K562 (cell line): ENCODE measurements around the gene UPK2. TPM values are rescaled to one million over a fixed set of nuclear protein-coding genes. Genes with fewer than 3 reads are reported as not detected.

Source experiments
- ATAC-seq: fragments of 200-7000 bp; cut with Tn5 transposase; 3 replicates; pipeline ENCODE4 v1.9.1; 2020; ENCODE audit warnings: moderate library complexity
- BruUV-seq: library from RNA; stranded (reverse); fragments of 400-500 nt; replicated peaks from 2 replicates; lab custom pipeline; 2021; lab: Mats Ljungman, UMichigan
- CTCF ChIA-PET: fragments of 300-600 bp; formaldehyde crosslinking; extraction: SDS; loops from one replicate; lab custom pipeline; 2021; ENCODE audit warnings: low intra/inter-chr PET ratio; lab: Yijun Ruan, JAX
- POLR2A ChIA-PET: fragments of 300-600, 350-650 bp; sonication (Branson Sonifier 250); formaldehyde crosslinking; extraction: SDS; loops from one replicate; lab custom pipeline; 2021; ENCODE audit warnings: antibody characterized with exemption, inconsistent platforms; lab: Yijun Ruan, JAX
- DNase-seq, 4 experiments: peaks; one replicate each; pipeline versions ENCODE4 v3.0.0 to v3.0.0-alpha.2; 2011 to 2018; ENCODE audit warnings: low spot score in 3 of 4, mixed read lengths in 3 of 4; ENCODE audit errors: extremely low read depth in 1 of 4
- FAIRE-seq: peaks from 2 replicates; lab custom pipeline; 2011; peaks lifted over from hg19 to GRCh38; lab: Jason Lieb, UNC
- H2AFZ ChIP-seq: 2 replicates; pipeline ENCODE4 v1.6.0; 2011; ENCODE audit warnings: low read depth, low read length, control low read depth, inconsistent platforms
- H3K27ac ChIP-seq: fragments of 200-600 bp; 3 replicates; pipeline ENCODE4 v1.8.0; 2011; ENCODE audit warnings: low read depth, mild to moderate bottlenecking, control low read depth, inconsistent platforms, low read length, moderate library complexity, mixed read lengths; ENCODE audit errors: extremely low read depth
- H3K27me3 ChIP-seq, 2 experiments: fragments of 300-600 bp in 1 of 2; 2 replicates in 1 of 2; 3 replicates in 1 of 2; pipeline versions ENCODE4 v1.6.0 to v1.8.0; 2011; ENCODE audit warnings: inconsistent platforms in 2 of 2, low read length in 2 of 2, mild to moderate bottlenecking in 1 of 2, mixed read lengths in 1 of 2, moderate library complexity in 1 of 2; ENCODE audit not compliant: control insufficient read depth in 2 of 2, insufficient read depth in 2 of 2
- H3K36me3 ChIP-seq: fragments of 300-600 bp; 3 replicates; pipeline ENCODE4 v1.8.0; 2011; ENCODE audit warnings: mild to moderate bottlenecking, low read length, inconsistent platforms; ENCODE audit not compliant: control insufficient read depth, insufficient read depth
- H3K4me1 ChIP-seq, 2 experiments: fragments of 200-600 bp in 1 of 2; replicated peaks in 1 of 2; 2 replicates in 1 of 2; 3 replicates in 1 of 2; pipeline versions ENCODE4 v1.5.1 to v1.8.0; 2011; ENCODE audit warnings: inconsistent platforms in 2 of 2, low read length in 2 of 2, mild to moderate bottlenecking in 1 of 2, mixed read lengths in 1 of 2, moderate library complexity in 1 of 2; ENCODE audit not compliant: control insufficient read depth in 2 of 2, insufficient read depth in 2 of 2
- H3K4me2 ChIP-seq: 2 replicates; pipeline ENCODE4 v1.6.1; 2011; ENCODE audit warnings: low read length, control low read depth, inconsistent platforms, mixed read lengths; ENCODE audit not compliant: insufficient read depth
- H3K4me3 ChIP-seq: fragments of 200-600 bp; sonication (generic), shearing (Covaris generic); 2 replicates; pipeline ENCODE4 v1.5.1; 2016; ENCODE audit warnings: control low read depth, inconsistent platforms
- H3K79me2 ChIP-seq: fragments of 200-600 bp; 3 replicates; pipeline ENCODE4 v1.8.0; 2011; ENCODE audit warnings: low read length, inconsistent platforms; ENCODE audit not compliant: control insufficient read depth, insufficient read depth
- H3K9ac ChIP-seq, 2 experiments: 2 replicates each; pipeline versions ENCODE4 v1.6.0 to v1.6.1; 2011; ENCODE audit warnings: low read depth in 2 of 2, low read length in 2 of 2, control low read depth in 1 of 2, inconsistent platforms in 1 of 2, mild to moderate bottlenecking in 1 of 2, mixed read lengths in 1 of 2; ENCODE audit not compliant: insufficient read depth in 1 of 2
- H3K9me1 ChIP-seq: one replicate; pipeline ENCODE4 v1.6.0; 2011; ENCODE audit warnings: inconsistent platforms, mild to moderate bottlenecking, low read length, moderate library complexity; ENCODE audit not compliant: control insufficient read depth, insufficient read depth
- H3K9me3 ChIP-seq: replicated peaks from 2 replicates; pipeline ENCODE4 v1.5.1; 2011; ENCODE audit warnings: low read depth, low read length, inconsistent platforms; ENCODE audit not compliant: control insufficient read depth, insufficient read depth
- H4K20me1 ChIP-seq: replicated peaks from 2 replicates; pipeline ENCODE4 v1.6.1; 2011; ENCODE audit warnings: low read length, inconsistent platforms, mixed read lengths; ENCODE audit not compliant: control insufficient read depth, insufficient read depth
- ARID3B ChIP-seq: fragments of 250-450 bp; sonication (Bioruptor Pico); IDR thresholded peaks from 2 replicates; pipeline ENCODE4 v1.4.0; 2020; ENCODE audit warnings: borderline replicate concordance
- ATF1 ChIP-seq, 2 experiments: fragments of 450-650 bp in 1 of 2; IDR thresholded peaks; 2 replicates each; pipeline ENCODE4 v1.6.1; 2016; ENCODE audit warnings: missing compliant biosample characterization in 1 of 2, missing genetic modification characterization in 1 of 2
- CHAMP1 ChIP-seq: fragments of 450-650 bp; IDR thresholded peaks from 2 replicates; pipeline ENCODE4 v1.6.1; 2016; ENCODE audit warnings: mild to moderate bottlenecking
- ERF ChIP-seq: fragments of 450-650 bp; formaldehyde crosslinking; IDR thresholded peaks from 2 replicates; pipeline ENCODE4 v1.4.0; 2020; ENCODE audit warnings: mild to moderate bottlenecking, mixed read lengths
- NCOA1 ChIP-seq: fragments of 450-650 bp; IDR thresholded peaks from 2 replicates; pipeline ENCODE4 v1.6.1; 2016; ENCODE audit warnings: low read depth
- RHOXF2B ChIP-seq: fragments of 250-450 bp; sonication (Bioruptor Pico); conservative IDR thresholded peaks from 2 replicates; pipeline ENCODE4 v1.5.1; 2021
- RUNX1 ChIP-seq: sonication (generic); IDR thresholded peaks from 2 replicates; pipeline ENCODE4 v1.6.1; 2016; ENCODE audit warnings: antibody characterized with exemption, low read depth
- SAP30 ChIP-seq: fragments of 200-600 bp; sonication (generic); IDR thresholded peaks from 2 replicates; pipeline ENCODE4 v1.6.1; 2012; ENCODE audit warnings: borderline replicate concordance, low read depth, mild to moderate bottlenecking, moderate library complexity, low read length, control low read depth, inconsistent platforms; ENCODE audit not compliant: insufficient read depth, poor library complexity, severe bottlenecking
- SMC3 ChIP-seq: conservative IDR thresholded peaks from 2 replicates; pipeline ENCODE4 v1.6.1; 2011; ENCODE audit warnings: low read depth, low read length, improper control_type of control experiment; ENCODE audit not compliant: insufficient read depth
- ZNF146 ChIP-seq: IDR thresholded peaks from one replicate; pipeline ENCODE4 v1.6.1; 2018; ENCODE audit warnings: missing compliant biosample characterization; ENCODE audit not compliant: unreplicated experiment
- ZNF239 ChIP-seq: fragments of 250-450 bp; sonication (Bioruptor Pico); IDR thresholded peaks from 2 replicates; pipeline ENCODE4 v1.4.0; 2020; ENCODE audit warnings: mild to moderate bottlenecking
- ZSCAN32 ChIP-seq: fragments of 450-650 bp; formaldehyde crosslinking; IDR thresholded peaks from 2 replicates; pipeline ENCODE4 v1.4.0; 2020; ENCODE audit warnings: mild to moderate bottlenecking, moderate library complexity
- WGBS: fragments of 100-300 bp; shearing (Covaris generic); methylation state at CpG from one replicate; pipeline ENCODE4 v1.1.6; 2016; ENCODE audit warnings: low coverage, mixed read lengths; ENCODE audit not compliant: insufficient coverage; ENCODE audit errors: missing lambda C conversion rate; 5-methylcytosine and 5-hydroxymethylcytosine counted together
- in situ Hi-C: fragments of 300-500 bp; cut with MboI; formaldehyde crosslinking; loops from 4 replicates; pipeline ENCODE4 v1.15.0; 2018; ENCODE audit warnings: inconsistent platforms, mixed read lengths
- intact Hi-C: fragments of 100-400 bp; cut with micrococcal nuclease; formaldehyde crosslinking; loops from 2 replicates; pipeline ENCODE4 v1.14.2; 2022
- polyA plus RNA-seq, 8 experiments: library from polyadenylated mRNA; depleted of rRNA in 4 of 8; stranded (reverse) in 5 of 8; unstranded in 3 of 8; fragments of >200 nt; fragmentation: Nextera tagmentation in 2 of 8; fragmentation: Illumina TruSeq in 1 of 8; extraction: Ambion mirVana in 2 of 8; extraction: Trizol in 1 of 8; gene quantifications; 2 replicates each; pipeline versions ENCODE4 v1.2.1 to v1.2.3, GENCODE V29; 2011 to 2014; ENCODE audit warnings: inconsistent platforms in 1 of 8, missing spikeins in 1 of 8
- total RNA-seq, 7 experiments: library from RNA; depleted of rRNA in 6 of 7; stranded (reverse); fragments of >200 nt in 6 of 7; fragmentation: Illumina TruSeq in 2 of 7; extraction: Trizol in 2 of 7; gene quantifications; 2 replicates each; pipeline versions ENCODE4 v1.2.1 to v1.2.3, GENCODE V29; 2011 to 2021; ENCODE audit warnings: low replicate concordance in 1 of 7

The UPK2 gene
- total and polyA plus RNA-seq, 9 of the 15 experiments (the other 6 are each of a cell fraction or from before 2014, with no cell fraction given), result not detected

GRCh38 chr11:118961591-118961990 is 5.5 kb downstream of the UPK2 start:
- CTCF ChIA-PET, result no interaction called here
- BruUV-seq, result no TSS peak
- Histone ChIP-seq H3K27me3 (peaks cover 3 to 23% of the 10 kb centered on the region in 2 experiments; a peak in 4 of 5 replicates), H3K4me1 (peaks cover 0 to 19% of the 10 kb centered on the region in 2 experiments; a peak in 3 of 5 replicates), H4K20me1 (no peaks in the 10 kb centered on the region; the same call in none of the 2 replicates), H2AFZ (no peak overlapping the region)
- TF ChIP-seq ZNF239 (CRISPR knock-in tag), result no peak
- no peak for TF ChIP-seq ATF1 (CRISPR knock-in tag; IDR thresholded peaks at IDR 0.05)
- no peak for TF ChIP-seq ATF1 (tag; IDR thresholded peaks at IDR 0.05)
- no peak for TF ChIP-seq CHAMP1
- no peak for TF ChIP-seq ERF
- TF ChIP-seq SAP30, result no peak
- TF ChIP-seq RHOXF2B (CRISPR knock-in tag), result no peak
- no peak for TF ChIP-seq ZSCAN32 (CRISPR knock-in tag)
- TF ChIP-seq NCOA1, result no peak
- TF ChIP-seq RUNX1, result no peak
- TF ChIP-seq ZNF146 (CRISPR knock-in tag), result no peak
- no peak for TF ChIP-seq SMC3
- no peak for TF ChIP-seq ARID3B (CRISPR knock-in tag)
- TF ChIP-seq, all 486 proteins: peak for 0
- peak overlapping the region in 1 of 2 experiments; percentile 68; a peak in 1 of 4 replicates for H3K9ac ChIP-seq
- 15% methylated on average over 11 of the region's 11 CpGs for WGBS
- H3K79me2 ChIP-seq, result no peaks in the 10 kb centered on the region
- no peaks in the 10 kb centered on the region for H3K9me1 ChIP-seq
- intact Hi-C loops (no loop called here), in situ Hi-C loops (no loop called here)
- no peak overlapping the region for H3K27ac ChIP-seq
- no peaks in the 10 kb centered on the region for H3K36me3 ChIP-seq
- DNase-seq (no peak), FAIRE-seq (no peak), ATAC-seq (no peak)
- no peak overlapping the region for H3K4me3 ChIP-seq
- H3K9me3 ChIP-seq, result no peaks in the 10 kb centered on the region
- POLR2A ChIA-PET, result interaction anchor here (0.6 kb wide), 3 partner anchors 9 to 144 kb away, joined by 3 to 4 read pairs (median 4); no protein-coding TSS in a partner anchor
- no peak overlapping the region for H3K4me2 ChIP-seq
